Sigmoid colon (tissue), 4 donors: ENCODE measurements around the gene FOXS1.
"Not testable (repeated sequence)": the region's sequence is repeated elsewhere in the genome, so short reads cannot be mapped to it uniquely, and the experiment has no call there.

Experiments used
- CTCF ChIP-seq, 4 experiments: fragments of 450-650 bp in 3 of 4; fragments of 200-600 bp in 1 of 4; IDR thresholded peaks; one replicate each; pipeline ENCODE4 v1.5.1; 2016 to 2019; ENCODE audit warnings: antibody characterized with exemption in 4 of 4, mild to moderate bottlenecking in 3 of 4, moderate library complexity in 2 of 4
- EP300 ChIP-seq, 4 donors: sonication (generic); formaldehyde crosslinking; IDR thresholded peaks; one replicate each; pipeline ENCODE4 v1.6.1; 2017; ENCODE audit warnings: antibody characterized with exemption in 4 of 4
- POLR2A ChIP-seq, 2 donors: fragments of 450-650 bp; IDR thresholded peaks; one replicate each; pipeline ENCODE4 v1.6.1; 2016; ENCODE audit warnings: antibody characterized with exemption in 2 of 2, mild to moderate bottlenecking in 2 of 2, moderate library complexity in 2 of 2

DNA sequence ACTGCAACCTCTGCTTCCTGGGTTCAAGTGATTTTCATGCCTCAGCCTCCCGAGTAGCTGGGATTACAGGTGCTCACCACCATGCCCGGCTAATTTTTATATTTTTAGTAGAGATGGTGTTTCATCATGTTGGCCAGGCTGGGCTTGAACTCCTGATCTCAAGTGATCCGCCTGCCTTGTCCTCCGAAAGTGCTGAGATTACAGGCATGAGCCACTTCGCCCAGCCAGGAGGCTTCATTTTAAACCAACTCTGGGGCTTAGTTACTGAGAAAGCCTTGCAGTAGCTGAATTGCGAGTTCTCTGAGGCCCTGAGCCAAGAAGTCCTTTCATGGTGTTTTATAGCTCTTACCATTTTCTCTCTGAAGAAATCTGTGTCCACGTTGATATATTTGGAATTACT, 31.3 kb downstream of the FOXS1 start:
- TF ChIP-seq EP300, POLR2A, CTCF (IDR thresholded peaks at IDR 0.05): not testable (repeated sequence)
